Suprapubic skin (tissue), 4 donors: ENCODE data around the gene RASA3. TPM values are rescaled to one million over a fixed set of nuclear protein-coding genes. Genes with fewer than 3 reads are reported as not detected.
"Not testable (repeated sequence)": the region's sequence is repeated elsewhere in the genome, so short reads cannot be mapped to it uniquely, and the experiment has no call there.

Experiments used
- DNase-seq, 2 donors: peaks; one replicate each; pipeline ENCODE4 v3.0.0-alpha.2; 2019; ENCODE audit warnings: low spot score in 2 of 2
- H3K27ac ChIP-seq: fragments of 200-600 bp; sonication (generic); one replicate; pipeline ENCODE4 v1.5.1; 2019
- H3K27me3 ChIP-seq: fragments of 200-600 bp; sonication (generic); one replicate; pipeline ENCODE4 v1.5.1; 2019
- H3K36me3 ChIP-seq: fragments of 200-600 bp; sonication (generic); one replicate; pipeline ENCODE4 v1.5.1; 2019
- H3K4me1 ChIP-seq: fragments of 200-600 bp; sonication (generic); one replicate; pipeline ENCODE4 v1.5.1; 2019
- H3K4me3 ChIP-seq: fragments of 200-600 bp; sonication (generic); one replicate; pipeline ENCODE4 v1.5.1; 2019; ENCODE audit warnings: mild to moderate bottlenecking
- H3K9me3 ChIP-seq: fragments of 200-600 bp; sonication (generic); one replicate; pipeline ENCODE4 v1.5.1; 2019
- CTCF ChIP-seq, 2 donors: fragments of 200-600 bp in 1 of 2; fragments of 450-650 bp in 1 of 2; sonication (generic) in 1 of 2; IDR thresholded peaks; one replicate each; pipeline ENCODE4 v1.5.1; 2016 to 2019; ENCODE audit warnings: antibody characterized with exemption in 2 of 2, mild to moderate bottlenecking in 1 of 2, moderate library complexity in 1 of 2
- EP300 ChIP-seq: sonication (generic); formaldehyde crosslinking; IDR thresholded peaks from one replicate; pipeline ENCODE4 v1.6.1; 2017; ENCODE audit warnings: antibody characterized with exemption
- POLR2A ChIP-seq, 2 donors: fragments of 450-650 bp; IDR thresholded peaks; one replicate each; pipeline ENCODE4 v1.6.1; 2017; ENCODE audit warnings: antibody characterized with exemption in 2 of 2, mild to moderate bottlenecking in 2 of 2, moderate library complexity in 2 of 2
- POLR2AphosphoS5 ChIP-seq, 3 donors: sonication (generic); formaldehyde crosslinking; IDR thresholded peaks; one replicate each; pipeline ENCODE4 v1.6.1; 2017; ENCODE audit warnings: antibody characterized with exemption in 3 of 3
- WGBS: methylation state at CpG from one replicate; pipeline ENCODE4 v1.1.5; 2018; 5-methylcytosine and 5-hydroxymethylcytosine counted together
- total RNA-seq, 4 donors: library from RNA; depleted of rRNA; stranded (reverse); fragments of >200 nt; gene quantifications; one replicate each; pipeline ENCODE4 v1.1.0, GENCODE V29; 2016

The RASA3 gene
- total RNA-seq, 4 donors from 2014 or later, result 15.3 to 37.1 (median 16.4) TPM

GRCh38 chr13:114164681-114165429 lies 32.4 kb upstream of the RASA3 start:
- Histone ChIP-seq H3K27me3 (peaks cover 19% of the 10 kb centered on the region), H3K27ac (no peak overlapping the region), H3K4me1 (peaks cover 27% of the 10 kb centered on the region), H3K9me3 (no peaks in the 10 kb centered on the region), H3K36me3 (no peaks in the 10 kb centered on the region), H3K4me3 (no peak overlapping the region)
- TF ChIP-seq POLR2AphosphoS5 (IDR thresholded peaks at IDR 0.05), result no peak
- TF ChIP-seq EP300, result no peak
- no peak for TF ChIP-seq CTCF (IDR thresholded peaks at IDR 0.05)
- TF ChIP-seq POLR2A (IDR thresholded peaks at IDR 0.05), result no peak
- 79% methylated on average over 26 of the region's 26 CpGs for WGBS
- DNase-seq, result no peak

- Histone ChIP-seq H3K4me3 (no peak overlapping the region), H3K27me3 (peaks cover 19% of the 10 kb centered on the region), H3K36me3 (no peaks in the 10 kb centered on the region), H3K9me3 (no peaks in the 10 kb centered on the region), H3K27ac (no peak overlapping the region), H3K4me1 (peaks cover 27% of the 10 kb centered on the region)
- WGBS, result 87% methylated on average over 14 of the region's 14 CpGs
- DNase-seq, result no peak
- TF ChIP-seq POLR2A (IDR thresholded peaks at IDR 0.05), result no peak
- no peak for TF ChIP-seq POLR2AphosphoS5 (IDR thresholded peaks at IDR 0.05)
- no peak for TF ChIP-seq CTCF (IDR thresholded peaks at IDR 0.05)
- no peak for TF ChIP-seq EP300
These were observed 31.6 kb upstream of the RASA3 start for GRCh38 chr13:114164053-114164452.

- H3K4me1 ChIP-seq, result peaks cover 27% of the 10 kb centered on the region
- H3K27ac ChIP-seq, result no peak overlapping the region
- no peak for TF ChIP-seq CTCF (IDR thresholded peaks at IDR 0.05)
- no peak for TF ChIP-seq POLR2A (IDR thresholded peaks at IDR 0.05)
- TF ChIP-seq EP300, result no peak
- no peak for TF ChIP-seq POLR2AphosphoS5 (IDR thresholded peaks at IDR 0.05)
- no peaks in the 10 kb centered on the region for H3K36me3 ChIP-seq
- H3K4me3 ChIP-seq, result no peak overlapping the region
- DNase-seq, result no peak
- no peaks in the 10 kb centered on the region for H3K9me3 ChIP-seq
- WGBS, result 86% methylated on average over 16 of the region's 16 CpGs
- H3K27me3 ChIP-seq, result peaks cover 19% of the 10 kb centered on the region
These were observed 30.1 kb upstream of the RASA3 start for GRCh38 chr13:114162533-114162922.

- H3K4me1 ChIP-seq, result peaks cover 25% of the 10 kb centered on the region
- H3K9me3 ChIP-seq, result no peaks in the 10 kb centered on the region
- no peaks in the 10 kb centered on the region for H3K36me3 ChIP-seq
- H3K4me3 ChIP-seq, result no peak overlapping the region
- 15% methylated on average over 25 of the region's 32 CpGs for WGBS
- TF ChIP-seq POLR2AphosphoS5 (IDR thresholded peaks at IDR 0.05) (no peak), EP300 (no peak), POLR2A (IDR thresholded peaks at IDR 0.05) (no peak), CTCF (IDR thresholded peaks at IDR 0.05) (no peak)
- DNase-seq, result no peak
- peaks cover 19% of the 10 kb centered on the region for H3K27me3 ChIP-seq
- H3K27ac ChIP-seq, result no peak overlapping the region
These were observed 29.5 kb upstream of the RASA3 start for GRCh38 chr13:114161644-114162532.

GRCh38 chr13:114161028-114161556 lies 28.7 kb upstream of the RASA3 start:
- peaks cover 16% of the 10 kb centered on the region for H3K27me3 ChIP-seq
- 94% methylated on average over 45 of the region's 47 CpGs for WGBS

GRCh38 chr13:114158869-114159666 lies 26.6 kb upstream of the RASA3 start:
- not testable (repeated sequence) for DNase-seq, H3K36me3 ChIP-seq, H3K27ac ChIP-seq, H3K4me3 ChIP-seq, H3K9me3 ChIP-seq
- Histone ChIP-seq H3K27me3 (peaks cover 16% of the 10 kb centered on the region), H3K4me1 (peaks cover 13% of the 10 kb centered on the region)
- WGBS, result 83% methylated on average over 13 of the region's 13 CpGs

More at GRCh38 chr13:114161028-114161556, 28.7 kb upstream of the RASA3 start:
- peaks cover 17% of the 10 kb centered on the region for H3K4me1 ChIP-seq
- no peak overlapping the region for H3K4me3 ChIP-seq
- no peak for TF ChIP-seq EP300
- no peak overlapping the region for H3K27ac ChIP-seq
- no peaks in the 10 kb centered on the region for H3K36me3 ChIP-seq
- no peaks in the 10 kb centered on the region for H3K9me3 ChIP-seq
- no peak for DNase-seq
